A549 (cell line): ENCODE data around the gene PIGN. TPM values are rescaled to one million over a fixed set of nuclear protein-coding genes. Genes with fewer than 3 reads are reported as not detected.
"Not testable (repeated sequence)": the region's sequence is repeated elsewhere in the genome, so short reads cannot be mapped to it uniquely, and the experiment has no call there.

ENCODE experiments used
- ATAC-seq, 2 experiments: fragments of 200-7000 bp in 1 of 2; fragments of >200 bp in 1 of 2; cut with Nextera tagmentation in 1 of 2; cut with Tn5 transposase in 1 of 2; 3 replicates each; pipeline versions ENCODE4 v1.8.0 to v1.9.1; 2018 to 2020; ENCODE audit warnings: mild to moderate bottlenecking in 1 of 2, moderate library complexity in 1 of 2
- CTCF ChIA-PET: fragments of 300-600 bp; sonication (Branson Sonifier 250); formaldehyde crosslinking; extraction: SDS; loops from one replicate; lab custom pipeline; 2021; ENCODE audit warnings: antibody characterized with exemption, inconsistent platforms; lab: Yijun Ruan, JAX
- POLR2A ChIA-PET: fragments of 350-600 bp; formaldehyde crosslinking; extraction: SDS; loops from one replicate; lab custom pipeline; 2021; ENCODE audit warnings: antibody characterized with exemption, inconsistent platforms; lab: Yijun Ruan, JAX
- DNase-seq, 2 experiments: peaks; one replicate each; pipeline versions ENCODE4 v3.0.0 to v3.0.0-alpha.2; 2011 to 2016; ENCODE audit warnings: low read depth in 1 of 2, low spot score in 1 of 2
- FAIRE-seq: peaks from 2 replicates; lab custom pipeline; 2011; peaks lifted over from hg19 to GRCh38; lab: Jason Lieb, UNC
- H3K27ac ChIP-seq, 2 experiments: fragments of >200 bp; sonication (Bioruptor Twin); formaldehyde crosslinking; 3 replicates each; pipeline ENCODE4 v1.5.1; 2016 to 2017
- H3K4me1 ChIP-seq: fragments of >200 bp; sonication (Bioruptor Twin); formaldehyde crosslinking; 3 replicates; pipeline ENCODE4 v1.6.1; 2016
- H3K4me2 ChIP-seq: fragments of >200 bp; sonication (Bioruptor Twin); formaldehyde crosslinking; 3 replicates; pipeline ENCODE4 v1.6.1; 2016
- H3K4me3 ChIP-seq: fragments of >200 bp; sonication (Bioruptor Twin); formaldehyde crosslinking; 3 replicates; pipeline ENCODE4 v1.5.1; 2016
- H3K9me3 ChIP-seq: fragments of >200 bp; sonication (Bioruptor Twin); formaldehyde crosslinking; 3 replicates; pipeline ENCODE4 v1.6.1; 2016
- BHLHE40 ChIP-seq: IDR thresholded peaks from 2 replicates; pipeline ENCODE4 v1.6.1; 2012; ENCODE audit warnings: low read depth, low read length, inconsistent platforms
- CEBPB ChIP-seq, 2 experiments: fragments of >200 bp in 1 of 2; sonication (Bioruptor Twin) in 1 of 2; formaldehyde crosslinking in 1 of 2; IDR thresholded peaks; 2 replicates each; pipeline ENCODE4 v1.6.1; 2012 to 2016
- CHD2 ChIP-seq: fragments of 150-350 bp; IDR thresholded peaks from 2 replicates; pipeline ENCODE4 v1.6.1; 2014; ENCODE audit warnings: low read length; ENCODE audit not compliant: partially characterized antibody
- CHD4 ChIP-seq: fragments of 200-600 bp; sonication (generic); IDR thresholded peaks from 2 replicates; pipeline ENCODE4 v1.6.1; 2016; ENCODE audit warnings: antibody characterized with exemption, mild to moderate bottlenecking, borderline replicate concordance
- EHF ChIP-seq: fragments of 250-450 bp; sonication (Bioruptor Pico); IDR thresholded peaks from 2 replicates; pipeline ENCODE4 v1.5.0; 2020; ENCODE audit warnings: mild to moderate bottlenecking
- EP300 ChIP-seq, 2 experiments: fragments of >200 bp; sonication (Bioruptor Twin); formaldehyde crosslinking; IDR thresholded peaks; 2 replicates in 1 of 2; 3 replicates in 1 of 2; pipeline ENCODE4 v1.6.1; 2016 to 2017
- GATA3 ChIP-seq: IDR thresholded peaks from 2 replicates; pipeline ENCODE4 v1.6.1; 2012; ENCODE audit warnings: borderline replicate concordance
- HOXA7 ChIP-seq: fragments of 250-450 bp; sonication (Bioruptor Pico); IDR thresholded peaks from 2 replicates; pipeline ENCODE4 v1.5.0; 2020; ENCODE audit warnings: mild to moderate bottlenecking, moderate library complexity
- JUNB ChIP-seq: fragments of >200 bp; sonication (Bioruptor Twin); formaldehyde crosslinking; IDR thresholded peaks from 2 replicates; pipeline ENCODE4 v1.6.1; 2016
- KDM5A ChIP-seq: fragments of 200-600 bp; sonication (generic); IDR thresholded peaks from 2 replicates; pipeline ENCODE4 v1.6.1; 2016; ENCODE audit warnings: antibody characterized with exemption, mild to moderate bottlenecking
- MAZ ChIP-seq: fragments of 150-350 bp; IDR thresholded peaks from 2 replicates; pipeline ENCODE4 v1.6.1; 2014; ENCODE audit warnings: antibody characterized with exemption, low read depth, low read length, borderline replicate concordance
- MYC ChIP-seq: IDR thresholded peaks from 2 replicates; pipeline ENCODE4 v1.6.1; 2012; ENCODE audit warnings: mild to moderate bottlenecking, inconsistent platforms, low read length, improper control_type of control experiment, borderline replicate concordance
- NFE2L2 ChIP-seq: fragments of 150-350 bp; conservative IDR thresholded peaks from 2 replicates; pipeline ENCODE4 v1.6.1; 2014; ENCODE audit warnings: low read length
- NPAS2 ChIP-seq: fragments of 250-450 bp; sonication (Bioruptor Pico); IDR thresholded peaks from 2 replicates; pipeline ENCODE4 v1.8.0; 2022; ENCODE audit warnings: mild to moderate bottlenecking, moderate library complexity, borderline replicate concordance
- RARB ChIP-seq: fragments of 250-450 bp; sonication (Bioruptor Pico); IDR thresholded peaks from 2 replicates; pipeline ENCODE4 v1.8.0; 2021; ENCODE audit warnings: mild to moderate bottlenecking, moderate library complexity
- RNF2 ChIP-seq: fragments of 200-600 bp; sonication (generic); IDR thresholded peaks from 2 replicates; pipeline ENCODE4 v1.6.1; 2016; ENCODE audit warnings: low read depth, mild to moderate bottlenecking, antibody characterized with exemption, moderate library complexity, borderline replicate concordance
- SMC3 ChIP-seq: fragments of >200 bp; sonication (Bioruptor Twin); formaldehyde crosslinking; IDR thresholded peaks from 3 replicates; pipeline ENCODE4 v1.6.1; 2018; ENCODE audit warnings: inconsistent platforms
- TFCP2L1 ChIP-seq: fragments of 250-450 bp; sonication (Bioruptor Pico); IDR thresholded peaks from 2 replicates; pipeline ENCODE4 v1.5.0; 2021; ENCODE audit warnings: mild to moderate bottlenecking
- TP53 ChIP-seq: fragments of 250-450 bp; sonication (Bioruptor Pico); IDR thresholded peaks from 2 replicates; pipeline ENCODE4 v1.5.0; 2021; ENCODE audit warnings: mild to moderate bottlenecking, moderate library complexity
- ZC3H11A ChIP-seq: fragments of 450-650 bp; IDR thresholded peaks from 2 replicates; pipeline ENCODE4 v1.6.1; 2014; ENCODE audit warnings: antibody characterized with exemption, mild to moderate bottlenecking
- ZNF302 ChIP-seq: fragments of 250-450 bp; sonication (Bioruptor Pico); IDR thresholded peaks from 2 replicates; pipeline ENCODE4 v1.9.0; 2021; ENCODE audit warnings: inconsistent platforms, mild to moderate bottlenecking, moderate library complexity
- ZSCAN20 ChIP-seq: fragments of 250-450 bp; sonication (Bioruptor Pico); IDR thresholded peaks from 2 replicates; pipeline ENCODE4 v1.8.0; 2022; ENCODE audit warnings: mild to moderate bottlenecking, moderate library complexity
- WGBS: methylation state at CpG from one replicate; pipeline ENCODE4 v1.1.6; 2017; ENCODE audit errors: missing lambda C conversion rate; 5-methylcytosine and 5-hydroxymethylcytosine counted together
- polyA plus RNA-seq, 4 experiments: library from polyadenylated mRNA; depleted of rRNA in 3 of 4; stranded (reverse); fragments of >200 nt; fragmentation: RNase III in 1 of 4; extraction: RNeasy Plus Mini Kit Qiagen cat#74134 plus additional on column Dnase treatment in 1 of 4; gene quantifications; 2 replicates in 3 of 4; 3 replicates in 1 of 4; pipeline ENCODE4 v1.2.3, GENCODE V29; 2011 to 2017
- TF ChIP-seq, protein P1 (sequence below): fragments of >200 bp; sonication (Bioruptor Twin); formaldehyde crosslinking; IDR thresholded peaks from 2 replicates; pipeline ENCODE4 v1.6.1; 2016
- TF ChIP-seq, protein P2 (sequence below): fragments of >200 bp; sonication (Bioruptor Twin); formaldehyde crosslinking; IDR thresholded peaks from 3 replicates; pipeline ENCODE4 v1.5.1; 2016

PIGN gene
- polyA plus RNA-seq, 2 of the 4 experiments (the other 2 are of a cell fraction): 12.9 to 37.0 TPM

DNA sequence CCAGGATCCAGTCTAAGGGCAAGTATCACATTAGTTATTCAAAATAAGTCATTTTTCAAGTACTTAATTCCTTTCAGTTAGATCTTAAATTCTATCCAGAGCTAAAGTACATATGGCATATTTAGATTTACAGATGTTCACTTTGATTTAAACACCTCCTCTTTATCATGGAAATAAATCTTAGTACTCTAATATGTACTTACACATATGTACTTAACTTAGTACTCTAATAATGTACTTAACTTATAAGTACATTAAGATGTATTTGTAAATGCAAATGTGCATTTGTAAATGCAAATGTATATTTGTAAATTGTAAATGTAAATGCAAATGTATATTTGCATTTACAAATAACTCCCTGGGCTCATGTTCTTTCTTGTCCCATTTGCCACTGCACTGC, 14.6 kb downstream of the PIGN start:
- Histone ChIP-seq H3K4me1 (no peaks in the 10 kb centered on the region), H3K4me2 (no peak overlapping the region), H3K9me3 (no peaks in the 10 kb centered on the region), H3K4me3 (no peak overlapping the region), H3K27ac (no peak overlapping the region)
- TF ChIP-seq, protein P1, sequence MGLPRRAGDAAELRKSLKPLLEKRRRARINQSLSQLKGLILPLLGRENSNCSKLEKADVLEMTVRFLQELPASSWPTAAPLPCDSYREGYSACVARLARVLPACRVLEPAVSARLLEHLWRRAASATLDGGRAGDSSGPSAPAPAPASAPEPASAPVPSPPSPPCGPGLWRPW: no peak
- no peak for TF ChIP-seq ZSCAN20 (CRISPR knock-in tag)
- TF ChIP-seq ZC3H11A: no peak
- no peak for TF ChIP-seq TP53 (CRISPR knock-in tag)
- TF ChIP-seq NPAS2 (CRISPR knock-in tag): no peak
- TF ChIP-seq RARB: no peak
- POLR2A ChIA-PET: no interaction called here
- ATAC-seq (no peak), DNase-seq (no peak), FAIRE-seq (no peak)
- CTCF ChIA-PET: no interaction called here

DNA sequence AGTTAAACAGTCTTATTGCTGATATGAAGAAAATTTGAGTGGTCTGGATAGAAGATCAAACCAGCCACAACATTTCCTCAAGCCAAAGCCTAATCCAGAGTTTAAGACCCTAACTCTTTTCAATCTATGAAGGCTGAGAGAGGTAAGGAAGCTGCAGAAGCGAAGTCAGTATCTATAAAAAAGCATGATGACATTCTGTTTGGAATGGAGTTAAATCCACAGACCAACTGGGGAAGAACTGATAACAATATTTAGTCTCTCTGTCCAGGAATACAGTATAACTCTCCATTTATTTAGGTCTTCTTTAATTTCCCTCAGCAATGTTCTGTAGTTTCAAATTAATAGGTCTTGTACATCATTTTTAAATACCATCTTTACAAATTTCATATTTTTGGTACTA, 16.0 kb downstream of the PIGN start:
- no peak overlapping the region for H3K4me2 ChIP-seq
- FAIRE-seq: no peak
- H3K27ac ChIP-seq: no peak overlapping the region
- ChIA-PET CTCF (no interaction called here), POLR2A (no interaction called here)
- DNase-seq: no peak
- H3K9me3 ChIP-seq: no peaks in the 10 kb centered on the region
- 82% methylated on average over 1 of the region's 1 CpG for WGBS
- no peak for ATAC-seq
- no peak overlapping the region for H3K4me3 ChIP-seq
- H3K4me1 ChIP-seq: no peaks in the 10 kb centered on the region
- no peak for TF ChIP-seq CHD4
- no peak for TF ChIP-seq ZSCAN20 (CRISPR knock-in tag)
- TF ChIP-seq, protein P2, sequence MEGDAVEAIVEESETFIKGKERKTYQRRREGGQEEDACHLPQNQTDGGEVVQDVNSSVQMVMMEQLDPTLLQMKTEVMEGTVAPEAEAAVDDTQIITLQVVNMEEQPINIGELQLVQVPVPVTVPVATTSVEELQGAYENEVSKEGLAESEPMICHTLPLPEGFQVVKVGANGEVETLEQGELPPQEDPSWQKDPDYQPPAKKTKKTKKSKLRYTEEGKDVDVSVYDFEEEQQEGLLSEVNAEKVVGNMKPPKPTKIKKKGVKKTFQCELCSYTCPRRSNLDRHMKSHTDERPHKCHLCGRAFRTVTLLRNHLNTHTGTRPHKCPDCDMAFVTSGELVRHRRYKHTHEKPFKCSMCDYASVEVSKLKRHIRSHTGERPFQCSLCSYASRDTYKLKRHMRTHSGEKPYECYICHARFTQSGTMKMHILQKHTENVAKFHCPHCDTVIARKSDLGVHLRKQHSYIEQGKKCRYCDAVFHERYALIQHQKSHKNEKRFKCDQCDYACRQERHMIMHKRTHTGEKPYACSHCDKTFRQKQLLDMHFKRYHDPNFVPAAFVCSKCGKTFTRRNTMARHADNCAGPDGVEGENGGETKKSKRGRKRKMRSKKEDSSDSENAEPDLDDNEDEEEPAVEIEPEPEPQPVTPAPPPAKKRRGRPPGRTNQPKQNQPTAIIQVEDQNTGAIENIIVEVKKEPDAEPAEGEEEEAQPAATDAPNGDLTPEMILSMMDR: no peak
- no peak for TF ChIP-seq TFCP2L1 (CRISPR knock-in tag)
- no peak for TF ChIP-seq GATA3
- no peak for TF ChIP-seq NPAS2 (CRISPR knock-in tag)
- TF ChIP-seq RNF2: no peak
- no peak for TF ChIP-seq CHD2
- TF ChIP-seq JUNB: no peak

DNA sequence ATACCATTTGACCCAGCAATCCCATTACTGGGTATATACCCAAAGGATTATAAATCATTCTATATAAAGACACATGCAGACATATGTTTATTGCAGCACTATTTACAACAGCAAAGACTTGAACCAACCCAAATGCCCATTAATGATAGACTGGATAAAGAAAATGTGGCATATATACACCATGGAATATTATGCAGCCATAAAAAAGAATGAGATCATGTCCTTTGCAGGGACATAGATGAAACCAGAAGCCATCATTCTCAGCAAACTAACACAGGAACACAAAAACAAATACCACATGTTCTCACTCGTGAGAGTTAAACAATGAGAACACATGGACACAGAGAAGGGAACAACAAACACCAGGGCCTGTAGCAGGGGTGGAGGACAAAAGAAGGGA, 20.3 kb downstream of the PIGN start:
- DNase-seq, H3K4me1 ChIP-seq, H3K27ac ChIP-seq, H3K4me3 ChIP-seq, POLR2A ChIA-PET, ATAC-seq, H3K4me2 ChIP-seq, FAIRE-seq, H3K9me3 ChIP-seq: not testable (repeated sequence)
- WGBS: 47% methylated on average over 1 of the region's 1 CpG
- CTCF ChIA-PET: interaction anchor here (1.8 kb wide), 1 partner anchor 35 kb away, joined by 4 read pairs; no protein-coding TSS in a partner anchor

DNA sequence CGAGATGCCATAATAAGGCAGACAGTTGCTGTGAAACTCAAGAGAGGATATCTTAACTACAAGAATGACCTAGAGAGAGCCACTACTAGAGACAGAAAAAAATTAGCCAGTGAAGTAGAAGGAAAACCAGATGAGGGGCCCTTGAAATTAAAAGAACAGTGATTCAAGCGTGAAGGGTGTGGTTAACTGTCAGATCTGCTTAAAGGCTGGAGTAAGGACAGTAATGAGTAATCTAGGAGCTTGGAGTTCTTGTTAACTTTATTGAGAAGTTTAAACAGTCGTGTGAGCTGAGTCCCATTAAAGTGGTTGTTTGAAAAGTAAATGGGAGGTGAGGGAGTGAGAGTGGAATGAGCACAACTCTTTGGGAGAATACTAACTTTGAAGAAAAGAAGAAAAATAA, 21.3 kb downstream of the PIGN start:
- Histone ChIP-seq H3K9me3 (no peaks in the 10 kb centered on the region), H3K4me2 (no peak overlapping the region), H3K4me3 (no peak overlapping the region), H3K27ac (no peak overlapping the region), H3K4me1 (no peaks in the 10 kb centered on the region)
- TF ChIP-seq BHLHE40 (no peak), GATA3 (no peak), SMC3 (no peak), KDM5A (no peak), HOXA7 (no peak), NFE2L2 (no peak), CEBPB (IDR thresholded peaks at IDR 0.05) (no peak), EHF (CRISPR knock-in tag) (no peak), ZNF302 (no peak), EP300 (IDR thresholded peaks at IDR 0.05) (no peak), MYC (no peak), CHD2 (no peak), RARB (no peak), MAZ (no peak)
- FAIRE-seq (no peak), DNase-seq (no peak), ATAC-seq (no peak)
- 84% methylated on average over 3 of the region's 3 CpGs for WGBS
- ChIA-PET POLR2A (interaction anchor here (0.8 kb wide), 1 partner anchor 21 kb away, joined by 5 read pairs; the partner anchor contains the start of genes PIGN and RELCH), CTCF (interaction anchor here (1.8 kb wide), 1 partner anchor 34 kb away, joined by 4 read pairs; no protein-coding TSS in a partner anchor)
